Activated naive CD4-positive, alpha-beta T cell treated with Interleukin-2 at 50 U/mL for 16 hours (primary cell): Measurements from ENCODE around the gene SCN9A.
"Not testable (repeated sequence)": the region's sequence is repeated elsewhere in the genome, so short reads cannot be mapped to it uniquely, and the experiment has no call there.

Source experiments
- DNase-seq: peaks from one replicate; pipeline ENCODE4 v3.0.0-alpha.2; 2020

Gene SCN9A

DNA sequence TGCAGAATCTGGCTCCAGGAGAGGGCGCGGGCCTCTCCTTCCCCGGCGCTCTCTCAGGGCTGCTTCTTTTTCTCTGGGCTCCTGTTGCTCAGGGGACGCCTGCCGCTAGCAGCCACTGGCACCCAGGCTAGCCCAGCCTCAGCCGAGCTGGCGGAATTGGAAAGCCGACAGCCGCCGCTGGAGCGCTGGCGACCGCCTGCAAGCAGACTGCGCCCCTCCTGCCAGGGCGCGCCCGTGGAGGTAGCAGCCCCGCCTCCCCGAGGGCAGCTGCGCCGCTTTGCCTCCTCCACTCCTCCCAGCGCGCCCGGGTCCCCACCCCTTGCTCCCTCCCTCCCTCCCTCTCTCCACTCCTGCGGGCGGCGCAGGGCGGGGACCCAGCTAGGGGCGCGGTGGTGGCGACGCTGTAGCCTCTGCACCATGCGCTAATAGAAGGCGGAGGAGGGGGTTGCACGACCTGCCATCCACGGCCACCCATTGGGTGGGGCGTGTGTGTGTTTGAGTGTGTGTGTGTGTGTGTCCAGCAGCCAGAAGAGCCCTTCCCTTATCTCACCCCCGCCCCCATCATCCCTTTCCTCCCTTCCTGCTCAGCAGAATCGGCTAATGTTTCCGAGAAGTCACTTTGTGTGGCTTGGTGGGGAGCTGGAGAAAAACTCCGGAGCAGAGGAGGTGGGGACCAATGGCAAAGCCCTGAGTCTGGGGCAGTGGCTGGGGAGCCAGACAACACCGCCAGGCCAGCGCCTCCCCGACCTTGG lies at the start of gene SCN9A:
TSS of gene SCN9A (minus strand) at position 209 of the 752 bp plus-strand sequence. CDS start 64,188 bp downstream, outside the sequence.
- DNase-seq: no peak

DNA sequence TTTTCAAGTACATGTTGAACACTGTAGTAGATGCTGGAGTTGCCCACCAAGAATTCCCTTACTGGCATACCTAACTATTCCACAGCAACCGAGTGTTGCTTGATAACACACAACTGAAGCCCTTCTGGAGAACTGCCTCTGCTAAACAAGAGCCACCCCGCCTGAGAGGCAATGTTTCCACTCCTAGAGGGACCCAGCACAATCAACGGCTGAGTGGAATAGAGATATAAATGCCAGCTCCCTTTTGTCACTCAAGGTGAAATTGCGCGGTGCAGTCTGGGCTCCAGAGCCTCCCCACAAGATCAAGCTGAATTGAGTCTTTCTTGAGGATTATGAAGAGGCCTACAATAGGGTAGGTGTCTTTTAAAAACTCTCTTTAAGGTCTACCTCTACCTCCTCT lies 49.1 kb upstream of the SCN9A start:
- DNase-seq: no peak

DNA sequence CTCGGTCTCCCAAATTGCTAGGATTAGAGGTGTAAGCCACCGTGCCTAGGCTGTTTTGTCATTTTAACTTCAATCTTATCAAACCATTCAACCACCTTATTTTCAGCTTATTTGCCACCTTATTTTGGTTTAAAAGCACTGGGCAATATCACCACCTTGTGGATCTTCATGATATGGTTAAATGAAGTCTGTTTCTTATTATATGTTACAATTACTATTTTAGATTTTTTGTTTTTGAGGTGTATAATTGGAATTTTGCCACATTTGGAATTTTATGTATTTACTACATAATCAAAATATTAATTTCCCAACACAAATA lies 43.8 kb upstream of the SCN9A start:
- no peak for DNase-seq

DNA sequence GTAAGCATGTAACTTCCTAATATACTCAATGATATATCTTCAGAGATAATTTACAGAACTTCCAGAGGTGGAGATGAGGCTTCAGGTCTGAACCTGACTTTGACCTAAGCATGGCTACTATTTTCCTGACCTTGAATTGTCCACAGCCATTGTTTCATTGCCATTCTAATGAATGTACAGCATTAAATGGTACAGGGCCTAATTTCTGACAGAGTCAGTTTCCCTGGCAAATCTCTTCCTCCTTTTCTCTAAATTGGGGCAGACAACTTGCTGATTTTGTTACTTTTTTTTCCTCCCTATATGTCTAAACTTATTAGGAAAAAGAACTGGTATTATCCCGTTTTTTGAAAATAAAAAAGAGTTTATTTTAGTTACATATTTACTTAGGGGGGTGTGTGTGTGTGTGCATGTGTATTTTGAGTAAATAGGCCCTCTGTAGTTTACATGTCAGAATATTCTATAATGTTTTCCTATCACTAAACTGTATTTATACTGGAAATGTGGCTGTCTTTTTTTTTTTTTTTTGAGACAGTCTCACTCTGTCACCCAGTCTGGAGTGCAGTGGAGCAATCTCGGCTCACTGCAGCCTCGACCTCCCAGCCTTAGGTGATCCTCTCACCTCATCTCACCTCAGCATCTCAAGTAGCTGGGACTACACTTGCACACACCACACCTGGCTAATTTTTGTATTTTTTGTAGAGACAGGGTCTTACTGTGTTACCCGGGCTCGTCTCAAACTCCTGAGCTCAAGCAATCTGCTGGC lies 43.3 kb upstream of the SCN9A start:
- DNase-seq: no peak

DNA sequence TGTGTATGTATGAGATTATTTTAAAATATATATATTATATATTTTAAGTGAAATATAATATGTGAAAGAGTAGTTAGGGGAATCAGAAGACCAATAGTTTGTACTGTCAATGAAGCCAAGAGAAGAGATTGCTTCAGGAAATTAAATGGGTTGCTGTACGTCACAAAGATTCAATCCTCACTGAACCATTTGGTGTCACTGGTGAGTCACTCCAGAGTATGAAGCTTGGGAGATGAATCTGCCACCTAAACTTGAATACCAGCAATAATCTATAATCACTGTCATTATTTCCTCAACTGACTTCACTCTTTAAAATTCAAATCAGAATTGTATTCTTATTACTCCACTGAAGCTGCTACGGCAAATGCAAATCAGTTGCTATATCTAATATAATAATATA lies 41.9 kb upstream of the SCN9A start:
- no peak for DNase-seq

DNA sequence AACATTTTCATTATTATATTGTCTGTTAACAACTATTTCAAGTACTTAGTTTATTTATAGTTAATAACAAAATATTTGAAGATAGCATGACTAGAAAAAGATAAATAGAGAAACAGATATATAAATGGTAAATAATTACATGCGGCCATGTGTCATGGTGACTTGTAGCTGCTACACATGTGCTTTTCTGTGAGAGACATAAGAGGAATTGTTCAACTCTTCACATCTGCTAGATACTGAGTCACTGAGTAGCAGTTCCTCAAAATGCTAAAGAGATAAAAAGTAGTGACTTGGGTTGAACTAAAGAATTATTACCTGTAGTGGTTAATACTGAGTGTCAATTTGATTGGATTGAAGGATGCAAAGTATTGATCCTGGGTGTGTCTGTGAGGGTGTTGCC lies 37.5 kb upstream of the SCN9A start:
- DNase-seq: no peak

DNA sequence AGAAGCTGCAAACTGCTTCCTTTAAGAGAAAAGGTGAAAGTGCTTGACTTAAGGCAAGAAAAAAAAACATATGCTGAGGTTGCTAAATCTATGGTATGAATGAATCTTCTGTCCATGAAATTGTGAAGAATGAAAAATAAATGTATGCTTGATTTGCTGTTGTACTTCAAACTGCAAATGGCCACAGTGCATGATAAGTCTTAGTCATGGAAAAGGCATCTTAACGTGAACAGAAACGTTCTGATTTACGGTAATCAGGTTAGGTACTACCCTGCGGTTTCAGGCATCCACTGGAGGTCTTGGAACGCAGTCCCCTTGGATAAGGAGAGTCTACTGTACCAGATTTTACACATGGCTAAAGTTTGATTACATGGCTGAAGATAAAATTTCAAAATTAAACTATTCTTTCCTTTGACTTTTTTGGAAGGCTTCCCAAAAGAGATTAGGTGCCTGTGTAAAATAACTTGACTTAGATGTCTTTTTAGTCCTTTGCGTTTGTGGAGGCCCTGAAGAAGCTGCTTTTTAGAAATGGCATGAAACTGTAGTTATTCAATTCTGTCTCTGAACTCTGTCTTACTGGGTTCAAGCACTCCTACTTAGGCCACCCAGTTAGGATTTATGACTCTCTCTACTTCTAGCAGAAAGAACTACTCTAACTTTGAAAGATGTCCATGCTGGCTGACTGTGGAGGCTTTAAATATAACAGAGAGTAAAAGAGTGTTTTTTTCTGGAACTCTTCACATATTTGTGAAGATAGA lies 35.9 kb upstream of the SCN9A start:
- DNase-seq: no peak

DNA sequence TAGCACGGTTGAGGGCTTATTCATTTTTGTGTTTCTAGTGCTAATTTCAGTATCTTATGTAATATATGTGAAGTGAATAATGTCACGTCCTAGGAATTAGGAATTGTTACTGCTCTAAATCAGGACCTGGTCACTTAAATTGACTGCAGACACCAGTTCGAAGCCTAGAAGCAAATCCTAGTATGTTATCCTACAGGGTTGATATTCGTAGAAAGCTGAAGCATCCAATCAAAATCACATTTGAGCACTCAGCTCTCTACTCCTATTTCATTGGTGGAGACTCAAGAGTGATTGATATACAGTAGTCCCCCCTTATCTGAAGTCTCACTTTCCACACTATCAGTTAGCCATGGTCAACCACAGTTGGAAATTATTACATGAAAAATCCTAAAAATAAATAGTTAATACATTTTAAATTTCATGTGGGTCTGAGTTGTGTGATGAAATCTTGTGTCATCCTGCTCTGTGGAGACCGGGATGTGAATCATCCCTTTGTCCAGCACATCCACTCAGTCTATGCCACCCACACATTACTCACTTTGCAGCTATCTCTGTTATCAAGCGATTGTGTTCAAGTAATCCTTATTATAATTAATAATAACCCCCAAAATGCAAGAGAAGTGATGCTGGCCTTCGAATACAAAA lies 35.2 kb upstream of the SCN9A start:
- DNase-seq: no peak

DNA sequence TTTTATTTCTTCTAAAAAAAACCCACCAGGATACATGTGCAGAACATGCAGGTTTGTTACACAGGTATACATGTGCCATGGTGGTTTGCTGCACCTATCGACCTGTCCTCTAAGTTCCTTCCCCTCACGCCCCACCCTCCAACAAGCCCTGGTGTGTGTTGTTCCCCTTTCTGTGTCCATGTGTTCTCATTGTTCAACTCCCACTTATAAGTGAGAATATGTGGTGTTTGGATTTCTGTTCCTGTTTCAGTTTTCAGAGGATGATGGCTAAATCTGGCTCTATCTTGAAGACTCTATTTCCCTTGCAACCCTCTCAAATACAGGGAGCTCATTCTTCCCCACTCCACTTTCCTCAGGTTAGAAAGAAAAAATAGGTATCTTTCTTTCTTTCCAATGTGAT lies 32.0 kb upstream of the SCN9A start:
- DNase-seq: not testable (repeated sequence)

DNA sequence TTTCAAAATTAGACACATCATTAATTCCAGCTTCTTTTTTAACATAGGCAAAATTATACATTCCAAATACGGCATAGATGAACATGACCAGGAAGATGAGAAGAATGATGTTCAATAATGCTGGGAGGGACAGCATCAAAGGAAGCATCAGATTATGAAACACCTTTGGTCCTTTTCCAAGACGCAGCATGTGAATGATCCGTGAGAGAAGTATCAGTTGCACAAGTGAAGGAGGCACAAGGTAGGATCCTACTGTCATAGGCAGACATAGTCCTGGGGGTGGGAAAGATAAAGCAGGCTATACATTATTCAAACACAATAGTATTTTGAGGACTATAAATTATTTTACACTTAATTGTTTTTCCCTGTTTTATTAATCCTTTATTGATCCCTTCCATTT lies 30.6 kb upstream of the SCN9A start:
- no peak for DNase-seq

DNA sequence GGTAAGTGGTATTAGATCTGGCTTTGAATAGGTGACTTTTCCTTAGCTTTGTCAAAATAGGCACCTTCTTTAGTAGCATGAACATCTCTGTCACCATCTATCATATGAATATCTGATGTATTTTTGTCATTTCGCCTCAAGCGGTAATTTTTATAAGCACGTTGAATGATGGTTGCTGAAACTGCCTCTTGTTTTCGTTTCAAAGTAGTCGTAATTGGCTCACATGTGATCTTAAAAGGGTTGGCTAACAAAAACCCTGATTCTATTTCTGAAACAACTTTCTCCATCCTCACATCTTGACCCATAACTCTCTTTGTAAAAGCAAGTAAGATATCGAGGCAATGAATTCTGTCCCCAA lies 29.8 kb upstream of the SCN9A start:
- DNase-seq: no peak

DNA sequence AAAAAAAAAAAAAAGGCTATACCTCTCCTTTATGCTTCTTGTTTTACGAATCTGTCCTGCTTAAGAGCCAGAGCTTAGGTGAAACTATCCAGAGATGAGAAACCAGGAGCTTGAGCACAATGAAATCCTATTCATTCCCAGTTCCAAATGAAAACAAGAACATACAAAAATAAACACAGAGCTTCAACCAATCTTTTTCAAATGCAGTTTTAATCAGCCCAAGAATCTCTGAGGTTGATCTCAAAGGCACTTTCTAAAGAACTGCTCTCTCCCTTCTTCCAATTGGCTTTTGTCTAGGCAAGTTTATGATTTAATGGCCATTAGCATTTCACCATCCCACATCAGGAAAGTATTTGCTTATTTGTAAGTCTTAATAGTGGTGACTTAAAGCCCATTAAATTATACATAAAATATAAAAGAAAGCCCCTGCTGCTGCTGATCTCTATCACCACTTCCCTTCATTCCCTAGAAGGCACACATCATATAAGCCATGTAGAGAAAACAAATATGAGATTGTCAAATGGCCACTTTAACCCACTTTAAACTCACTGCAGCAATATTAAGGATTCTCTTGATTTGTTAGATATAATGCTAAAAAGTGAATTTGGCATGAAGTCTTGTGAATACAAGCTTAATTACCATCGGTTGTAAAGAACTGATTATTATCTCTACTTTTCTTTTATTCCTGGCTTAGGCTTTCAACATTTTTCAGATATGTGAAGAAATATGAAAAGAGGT lies 29.3 kb upstream of the SCN9A start:
- DNase-seq: no peak

DNA sequence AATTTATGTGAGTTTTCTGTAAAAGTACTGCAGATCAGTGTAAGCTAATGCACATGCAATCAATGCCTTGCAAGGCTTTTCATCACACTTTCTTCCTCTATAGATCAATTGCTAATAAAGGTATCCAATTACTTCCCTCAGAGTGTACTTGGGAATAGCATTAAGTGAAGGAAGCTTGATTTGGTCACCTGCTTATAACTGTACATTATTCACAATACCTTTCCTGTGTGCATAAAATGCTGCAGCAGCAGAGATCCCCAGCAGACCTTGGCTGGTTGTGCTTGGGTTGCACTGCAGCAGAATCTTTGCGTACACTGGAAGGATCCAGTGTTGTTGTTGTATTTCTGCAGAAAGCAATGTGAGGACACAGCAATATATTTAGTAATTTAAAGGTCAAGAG lies 18.5 kb upstream of the SCN9A start:
- no peak for DNase-seq

DNA sequence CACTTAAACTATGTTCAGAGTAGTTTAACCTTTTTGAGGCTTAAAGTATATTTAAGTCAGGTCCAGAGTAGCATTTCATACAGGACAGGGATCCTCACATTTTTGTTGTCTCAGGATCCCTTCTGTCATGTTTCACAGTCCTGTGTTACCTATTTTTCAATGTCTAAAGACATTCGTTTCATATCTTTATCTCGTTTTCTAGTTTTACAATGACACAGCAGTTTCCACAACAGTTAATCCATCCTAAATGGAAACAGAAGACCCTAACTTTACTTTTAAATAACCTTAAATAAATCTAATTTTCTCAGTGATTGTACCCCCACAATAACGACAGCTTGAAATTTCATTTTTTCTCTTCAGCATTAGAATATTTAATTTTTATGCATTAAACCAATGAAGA lies 17.3 kb upstream of the SCN9A start:
- DNase-seq: no peak

DNA sequence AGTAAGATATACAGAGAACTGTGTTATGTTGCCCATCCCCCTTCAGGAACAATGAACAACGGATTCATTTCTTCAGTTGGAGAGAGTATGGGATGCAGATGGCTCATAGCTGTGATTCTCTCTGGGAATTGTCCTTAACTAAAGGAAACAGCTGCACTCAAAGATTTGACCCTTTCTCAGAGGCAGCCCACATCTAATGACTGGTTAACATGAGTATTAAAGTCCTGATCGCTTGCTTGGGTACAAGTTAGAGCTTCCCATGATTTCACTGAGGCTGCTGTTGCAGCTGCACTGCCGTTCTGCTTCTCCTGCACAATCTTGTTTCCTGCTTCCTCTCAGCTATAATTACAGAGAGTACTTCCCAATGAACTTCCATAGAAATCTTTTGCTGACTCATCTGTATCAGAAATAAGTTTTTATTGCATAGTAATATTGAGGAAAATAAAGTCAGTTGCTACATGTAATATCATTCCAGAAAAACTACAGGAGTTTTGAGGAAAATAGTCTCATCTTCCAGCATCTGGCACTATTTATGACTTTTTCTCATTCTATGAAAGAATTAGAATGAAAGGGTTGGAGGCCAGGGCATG lies 12.8 kb upstream of the SCN9A start:
- no peak for DNase-seq

DNA sequence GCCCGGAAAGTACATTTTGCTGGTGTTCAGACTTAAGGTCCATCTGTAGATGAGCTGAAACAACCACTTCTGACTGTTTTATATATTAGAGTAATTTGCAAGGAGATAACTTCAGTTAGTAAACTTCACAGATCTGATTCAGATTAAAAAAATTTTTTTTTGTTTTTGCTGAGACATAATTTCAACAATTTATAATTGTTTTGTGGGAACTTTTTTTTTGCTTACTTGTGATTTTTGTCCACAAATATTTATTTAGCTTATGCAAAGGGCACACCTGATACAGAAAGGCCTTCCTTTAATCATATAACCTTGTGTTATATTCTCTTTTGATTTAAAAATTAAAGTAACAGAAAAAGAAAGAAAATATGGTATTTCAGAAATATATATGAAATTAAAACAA lies 9.6 kb upstream of the SCN9A start:
- no peak for DNase-seq

DNA sequence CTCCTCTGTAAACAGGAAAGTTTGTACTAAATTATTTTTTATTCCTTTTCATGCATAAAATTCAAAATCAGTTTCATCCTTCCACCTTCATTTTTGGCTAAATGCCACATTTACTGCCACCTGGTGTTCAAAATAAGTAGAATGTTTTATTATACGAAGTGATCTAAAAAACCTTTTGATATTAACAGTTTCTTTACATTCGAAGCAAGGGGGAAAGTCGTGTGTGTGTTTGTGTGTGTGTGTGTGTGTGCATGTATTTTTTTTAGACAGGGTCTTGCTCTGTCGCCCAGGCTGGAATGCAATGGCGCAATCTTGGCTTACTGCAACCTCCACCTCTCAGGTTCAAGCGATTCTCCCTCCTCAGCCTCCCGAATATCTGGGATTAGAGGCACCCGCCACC lies 9.0 kb upstream of the SCN9A start:
- no peak for DNase-seq

DNA sequence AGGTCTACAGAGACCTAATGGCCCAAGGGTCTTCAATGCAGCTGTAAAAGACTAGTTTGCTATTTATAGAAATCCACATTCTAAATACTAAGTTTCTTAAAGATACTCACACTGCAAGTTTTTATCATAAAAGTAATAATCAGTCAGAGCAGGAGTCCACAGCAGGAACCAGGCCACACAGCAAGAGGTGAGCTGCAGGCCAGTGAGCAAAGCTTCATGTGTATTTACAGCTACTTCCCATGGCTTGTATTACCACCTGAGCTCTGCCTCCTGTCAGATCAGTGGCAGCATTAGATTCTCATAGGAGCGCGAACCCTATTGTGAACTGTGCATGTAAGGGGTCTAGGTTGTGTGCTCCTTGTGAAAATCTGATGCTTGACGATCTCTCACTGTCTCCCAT lies 6.7 kb upstream of the SCN9A start:
- no peak for DNase-seq

DNA sequence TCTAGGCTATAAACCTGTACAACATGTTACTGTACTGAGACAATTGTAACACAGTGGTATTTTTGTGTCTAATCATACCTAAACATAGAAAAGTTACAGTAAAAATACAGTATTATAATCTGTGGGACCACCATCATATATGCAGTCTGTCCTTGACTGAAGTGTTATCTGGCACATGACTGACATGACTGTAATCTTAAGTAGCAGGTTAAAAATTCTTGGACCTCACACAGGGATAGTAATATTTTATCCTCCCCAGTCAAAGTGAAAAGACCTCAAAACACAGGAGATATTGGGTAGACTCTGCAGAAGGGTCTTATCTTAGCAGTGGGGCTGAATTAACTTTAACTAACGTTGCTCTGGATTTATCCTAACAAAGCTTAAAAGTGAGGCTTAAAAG lies 4.9 kb upstream of the SCN9A start:
- no peak for DNase-seq

DNA sequence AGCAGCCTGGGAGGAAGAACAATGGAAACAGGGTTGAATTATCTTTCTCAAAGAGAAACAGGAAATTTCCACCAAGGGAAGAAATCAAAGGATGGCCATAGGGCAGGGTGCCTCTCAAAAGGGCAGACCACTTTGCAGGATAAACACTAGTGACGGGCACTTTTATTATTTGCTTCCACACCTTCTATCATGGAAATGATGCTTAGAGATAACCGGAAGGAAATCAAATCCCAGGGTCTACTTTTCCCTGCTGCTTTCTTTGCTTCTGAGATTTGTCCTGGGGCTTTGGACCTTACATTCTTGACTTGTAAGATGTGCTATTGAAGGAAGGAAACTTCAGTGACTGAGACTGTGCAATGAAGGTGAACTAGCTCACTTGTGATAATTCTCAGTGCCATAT lies 1.1 kb upstream of the SCN9A start:
- no peak for DNase-seq

DNA sequence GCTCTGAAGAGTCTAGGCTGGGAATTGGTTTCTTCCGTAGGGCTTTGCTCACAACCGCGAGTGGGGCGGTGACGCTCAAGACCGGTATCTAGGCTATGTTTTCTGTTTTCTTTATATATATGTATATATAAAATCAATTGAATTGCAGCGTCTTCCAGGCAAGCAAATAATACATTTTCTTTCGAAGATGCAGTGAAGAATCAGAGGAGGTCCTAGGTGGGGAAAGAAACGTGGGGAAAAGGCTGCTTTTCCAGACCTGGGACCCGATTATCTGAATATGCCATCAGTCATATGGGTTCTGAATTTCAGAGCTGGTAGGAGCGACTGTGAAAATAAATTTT lies 714 bp upstream of the SCN9A start:
- no peak for DNase-seq

DNA sequence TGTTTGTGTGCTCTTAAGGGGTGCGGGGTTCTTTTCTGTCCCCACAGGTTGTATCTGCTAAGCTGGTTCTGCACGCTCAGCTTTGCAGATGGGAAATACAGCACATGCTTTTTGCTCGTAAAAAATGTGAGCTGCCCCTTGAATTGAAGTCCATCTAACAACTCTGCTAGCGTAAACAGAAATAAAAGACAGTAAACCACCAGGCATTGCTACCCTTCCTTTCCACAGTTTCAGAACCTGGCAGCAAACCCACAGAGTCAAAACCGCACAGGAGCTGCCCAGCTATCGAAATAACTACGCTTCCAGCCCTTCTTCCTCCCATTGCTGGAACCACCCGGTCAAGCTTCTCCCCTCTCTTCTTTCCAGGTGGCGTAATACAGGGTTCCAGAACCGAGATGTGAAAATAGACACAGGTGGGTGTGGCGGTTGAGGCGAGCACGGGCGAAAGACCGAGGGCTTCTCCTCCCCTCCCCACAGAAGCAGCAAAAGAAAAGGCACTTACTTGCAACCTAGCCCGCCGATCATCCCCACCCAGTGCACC lies 479 bp downstream of the SCN9A start:
- no peak for DNase-seq
